Caco-2 (cell line): ENCODE measurements around the gene POU2AF1. TPM values are rescaled to one million over a fixed set of nuclear protein-coding genes. Genes with fewer than 3 reads are reported as not detected.

Experiments used
- BruUV-seq: library from RNA; stranded (reverse); fragments of 400-500 nt; replicated peaks from 2 replicates; lab custom pipeline; 2021; lab: Mats Ljungman, UMichigan
- CTCF ChIA-PET: fragments of 300-600 bp; sonication (Branson Sonifier 250); formaldehyde crosslinking; loops from one replicate; lab custom pipeline; 2022; ENCODE audit warnings: antibody characterized with exemption; lab: Charles Lee
- POLR2A ChIA-PET: fragments of 300-600 bp; sonication (Branson Sonifier 250); formaldehyde crosslinking; loops from one replicate; lab custom pipeline; 2022; ENCODE audit warnings: antibody characterized with exemption; lab: Charles Lee
- DNase-seq, 2 experiments: peaks; one replicate each; pipeline versions ENCODE4 v3.0.0 to v3.0.0-alpha.2; 2020 to 2022
- H3K27me3 ChIP-seq: replicated peaks from 2 replicates; pipeline ENCODE4 v1.6.0; 2011; ENCODE audit warnings: low read length; ENCODE audit not compliant: control insufficient read depth, insufficient read depth
- H3K36me3 ChIP-seq: 2 replicates; pipeline ENCODE4 v1.5.1; 2011; ENCODE audit warnings: low read length; ENCODE audit not compliant: control insufficient read depth, insufficient read depth
- H3K4me1 ChIP-seq: fragments of 250-450 bp; sonication (Bioruptor Pico); 2 replicates; pipeline ENCODE4 v1.5.1; 2020; ENCODE audit warnings: mild to moderate bottlenecking
- H3K4me3 ChIP-seq: 2 replicates; pipeline ENCODE4 v1.5.1; 2011; ENCODE audit warnings: low read depth, mild to moderate bottlenecking, control low read depth, low read length
- H3K9me3 ChIP-seq: fragments of 250-450 bp; sonication (Bioruptor Pico); 2 replicates; pipeline ENCODE4 v1.5.1; 2020; ENCODE audit warnings: mild to moderate bottlenecking, moderate library complexity
- H3K27ac Mint-ChIP-seq: one replicate; pipeline ENCODE4 v1.8.0; 2022; ENCODE audit warnings: mixed read lengths; ENCODE audit not compliant: unreplicated experiment
- H3K27me3 Mint-ChIP-seq: one replicate; pipeline ENCODE4 v1.8.0; 2022; ENCODE audit warnings: mixed read lengths; ENCODE audit not compliant: insufficient read depth, unreplicated experiment
- H3K36me3 Mint-ChIP-seq: one replicate; pipeline ENCODE4 v1.8.0; 2022; ENCODE audit warnings: mild to moderate bottlenecking, mixed read lengths; ENCODE audit not compliant: insufficient read depth, unreplicated experiment
- H3K4me1 Mint-ChIP-seq: one replicate; pipeline ENCODE4 v1.8.0; 2022; ENCODE audit warnings: low read depth, mixed read lengths; ENCODE audit not compliant: unreplicated experiment
- H3K4me3 Mint-ChIP-seq: one replicate; pipeline ENCODE4 v1.8.0; 2022; ENCODE audit warnings: mild to moderate bottlenecking, moderate library complexity, mixed read lengths; ENCODE audit not compliant: unreplicated experiment
- H3K9me3 Mint-ChIP-seq: one replicate; pipeline ENCODE4 v1.8.0; 2022; ENCODE audit warnings: mixed read lengths; ENCODE audit not compliant: unreplicated experiment
- intact Hi-C: fragments of 100-400 bp; cut with micrococcal nuclease; formaldehyde crosslinking; loops from one replicate; pipeline ENCODE4 v1.10.0; 2022; ENCODE audit not compliant: unreplicated experiment
- total RNA-seq: library from RNA; stranded (reverse); gene quantifications from 2 replicates; pipeline ENCODE4 v1.2.3, GENCODE V29; 2022
- TF ChIP-seq, protein P1 (sequence below), 2 experiments: fragments of 200-600 bp in 1 of 2; IDR thresholded peaks; 1 replicate in 1 of 2; 2 replicates in 1 of 2; pipeline versions ENCODE4 v1.5.1 to v1.8.0; 2011 to 2022; ENCODE audit warnings: antibody characterized with exemption in 1 of 2, control low read depth in 1 of 2, inconsistent platforms in 1 of 2, low read depth in 1 of 2, low read length in 1 of 2, mild to moderate bottlenecking in 1 of 2, moderate library complexity in 1 of 2; ENCODE audit not compliant: insufficient read depth in 1 of 2, severe bottlenecking in 1 of 2, unreplicated experiment in 1 of 2

POU2AF1 gene
- total RNA-seq, 1 experiment from 2014 or later, result 2.7 TPM

DNA sequence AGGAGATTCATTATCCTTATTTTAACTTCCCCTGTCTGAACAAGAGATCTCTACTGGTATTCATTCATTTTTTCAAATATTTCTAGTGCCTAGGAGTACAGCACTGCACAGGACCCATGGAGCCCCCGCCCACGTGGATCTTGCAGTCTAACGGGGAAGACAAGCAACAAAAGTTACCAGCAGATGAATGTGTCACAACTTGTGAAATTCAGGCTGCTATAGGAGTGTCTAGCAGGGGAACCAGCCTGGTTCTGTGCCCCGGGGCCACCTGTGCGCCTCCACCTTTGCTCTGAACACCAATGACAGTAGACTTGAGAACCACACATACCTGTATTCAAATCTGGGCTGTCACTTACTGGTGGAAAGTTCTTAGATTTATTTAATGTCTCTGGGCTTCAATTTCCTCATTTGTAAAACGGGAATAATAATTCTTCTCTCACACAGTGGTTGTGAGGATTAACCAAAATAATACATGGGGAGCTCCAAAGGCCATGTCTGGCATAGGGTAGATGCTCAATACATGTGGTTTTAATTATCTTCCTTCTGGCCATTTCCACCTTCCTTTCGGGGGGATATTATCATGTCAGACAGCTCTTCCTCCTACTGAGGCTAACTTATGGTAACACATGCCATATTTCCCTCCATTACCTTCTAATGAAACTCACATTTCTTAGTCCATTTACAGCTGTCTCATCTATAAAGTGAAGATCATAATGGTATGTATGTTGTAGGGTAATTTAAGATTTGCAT, 17.8 kb downstream of the POU2AF1 start:
- Histone ChIP-seq H3K9me3 (0 out of 2 replicates have a peak, but pooled peaks cover 4% of the 10 kb centered on the region), H3K27me3 (no peaks in the 10 kb centered on the region), H3K36me3 (no peaks in the 10 kb centered on the region), H3K4me1 (peaks cover 68% of the 10 kb centered on the region), H3K4me3 (no peak overlapping the region)
- H3K36me3 Mint-ChIP-seq, result peaks cover 4% of the 10 kb centered on the region
- POLR2A ChIA-PET, result interaction anchor here (0.6 to 1.2 kb wide), 3 partner anchors 26 to 62 kb away, joined by 3 to 12 read pairs (median 3); no protein-coding TSS in a partner anchor
- peaks cover 31% of the 10 kb centered on the region for H3K4me1 Mint-ChIP-seq
- BruUV-seq, result no TSS peak
- intact Hi-C loops, result no loop called here
- H3K27ac Mint-ChIP-seq, result no peak overlapping the region
- DNase-seq, result no peak
- TF ChIP-seq, protein P1, sequence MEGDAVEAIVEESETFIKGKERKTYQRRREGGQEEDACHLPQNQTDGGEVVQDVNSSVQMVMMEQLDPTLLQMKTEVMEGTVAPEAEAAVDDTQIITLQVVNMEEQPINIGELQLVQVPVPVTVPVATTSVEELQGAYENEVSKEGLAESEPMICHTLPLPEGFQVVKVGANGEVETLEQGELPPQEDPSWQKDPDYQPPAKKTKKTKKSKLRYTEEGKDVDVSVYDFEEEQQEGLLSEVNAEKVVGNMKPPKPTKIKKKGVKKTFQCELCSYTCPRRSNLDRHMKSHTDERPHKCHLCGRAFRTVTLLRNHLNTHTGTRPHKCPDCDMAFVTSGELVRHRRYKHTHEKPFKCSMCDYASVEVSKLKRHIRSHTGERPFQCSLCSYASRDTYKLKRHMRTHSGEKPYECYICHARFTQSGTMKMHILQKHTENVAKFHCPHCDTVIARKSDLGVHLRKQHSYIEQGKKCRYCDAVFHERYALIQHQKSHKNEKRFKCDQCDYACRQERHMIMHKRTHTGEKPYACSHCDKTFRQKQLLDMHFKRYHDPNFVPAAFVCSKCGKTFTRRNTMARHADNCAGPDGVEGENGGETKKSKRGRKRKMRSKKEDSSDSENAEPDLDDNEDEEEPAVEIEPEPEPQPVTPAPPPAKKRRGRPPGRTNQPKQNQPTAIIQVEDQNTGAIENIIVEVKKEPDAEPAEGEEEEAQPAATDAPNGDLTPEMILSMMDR (IDR thresholded peaks at IDR 0.05; ENCODE audit: insufficient read depth in 1 of 2, low read depth in 1 of 2, low read length in 1 of 2, severe bottlenecking in 1 of 2, unreplicated experiment in 1 of 2), result no peak
- no peaks in the 10 kb centered on the region for H3K27me3 Mint-ChIP-seq
- H3K4me3 Mint-ChIP-seq, result no peak overlapping the region
- CTCF ChIA-PET, result interaction anchor here (1.4 to 1.8 kb wide), 2 partner anchors 25 to 41 kb away, joined by 4 to 6 read pairs; no protein-coding TSS in a partner anchor
- H3K9me3 Mint-ChIP-seq, result peaks cover 18% of the 10 kb centered on the region

DNA sequence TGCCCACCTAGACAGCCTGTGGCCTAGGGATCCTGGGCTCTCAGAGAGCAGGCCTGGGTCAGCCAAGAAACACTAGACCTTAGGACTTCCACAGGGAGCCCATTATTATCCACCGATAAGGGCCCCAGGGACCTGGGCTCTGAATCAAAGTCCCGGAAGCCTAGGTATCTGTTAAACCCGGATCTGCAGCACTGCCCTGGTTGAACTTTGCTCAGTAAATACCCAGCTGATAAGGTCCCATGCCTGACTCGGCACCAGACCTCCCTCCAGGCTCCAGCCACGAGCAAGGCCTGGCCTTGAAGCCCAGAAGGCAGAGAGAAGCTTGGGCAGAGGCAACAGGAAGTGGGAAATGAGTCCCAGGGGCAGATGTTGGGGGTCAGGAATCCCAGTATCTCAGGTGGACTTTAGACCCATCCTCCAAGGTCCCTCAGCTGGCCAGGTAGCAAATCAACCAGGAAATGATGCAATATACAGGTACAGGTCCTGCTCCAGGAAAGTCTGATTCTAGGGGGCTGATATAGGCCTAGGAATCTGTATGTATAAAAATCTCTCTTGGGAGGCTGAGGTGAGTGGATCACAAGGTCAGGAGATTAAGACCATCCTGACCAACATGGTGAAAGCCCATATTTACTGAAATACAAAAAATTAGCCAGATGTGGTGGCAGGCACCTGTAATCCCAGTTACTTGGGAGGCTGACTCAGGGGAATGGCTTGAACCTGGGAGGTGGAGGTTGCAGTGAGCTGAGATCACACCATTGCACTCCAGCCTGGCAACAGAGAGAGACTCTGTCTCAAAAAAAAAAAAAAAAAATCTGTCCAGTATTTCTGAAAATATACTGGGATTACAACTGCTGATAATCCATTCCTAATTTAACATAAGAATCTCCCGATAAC, 18.7 kb downstream of the POU2AF1 start:
- H3K4me3 ChIP-seq, result no peak overlapping the region
- no peaks in the 10 kb centered on the region for H3K36me3 ChIP-seq
- Mint-ChIP-seq H3K36me3 (peaks cover 4% of the 10 kb centered on the region), H3K27me3 (no peaks in the 10 kb centered on the region), H3K27ac (no peak overlapping the region), H3K4me3 (peak overlapping the region; percentile 13), H3K4me1 (peaks cover 35% of the 10 kb centered on the region), H3K9me3 (peaks cover 18% of the 10 kb centered on the region)
- intact Hi-C loops, result loop anchor here (1.0 kb wide), 5 partner anchors 25 to 77 kb away; no protein-coding TSS in a partner anchor
- POLR2A ChIA-PET, result interaction anchor here (0.6 to 1.2 kb wide), 6 partner anchors 24 to 931 kb away, joined by 3 to 12 read pairs (median 4); partner anchors contain the start of gene FDX1
- H3K27me3 ChIP-seq, result no peaks in the 10 kb centered on the region
- CTCF ChIA-PET, result interaction anchor here (0.9 to 2.1 kb wide), 6 partner anchors 24 to 63 kb away, joined by 3 to 16 read pairs (median 5); no protein-coding TSS in a partner anchor
- BruUV-seq, result TSS peak; percentile 83
- DNase-seq, result peak; percentile 97 to 100
- 0 out of 2 replicates have a peak, but pooled peaks cover 4% of the 10 kb centered on the region for H3K9me3 ChIP-seq
- TF ChIP-seq, protein P1 (IDR thresholded peaks at IDR 0.05; ENCODE audit: insufficient read depth in 1 of 2, low read depth in 1 of 2, low read length in 1 of 2, severe bottlenecking in 1 of 2, unreplicated experiment in 1 of 2), result no peak
- H3K4me1 ChIP-seq, result peaks cover 68% of the 10 kb centered on the region
